Activated naive CD4-positive, alpha-beta T cell treated with Interleukin-2 at 50 U/mL for 16 hours (primary cell): ENCODE data around the gene NKAIN2.

Experiments
- DNase-seq: peaks from one replicate; pipeline ENCODE4 v3.0.0-alpha.2; 2020

NKAIN2 gene

DNA sequence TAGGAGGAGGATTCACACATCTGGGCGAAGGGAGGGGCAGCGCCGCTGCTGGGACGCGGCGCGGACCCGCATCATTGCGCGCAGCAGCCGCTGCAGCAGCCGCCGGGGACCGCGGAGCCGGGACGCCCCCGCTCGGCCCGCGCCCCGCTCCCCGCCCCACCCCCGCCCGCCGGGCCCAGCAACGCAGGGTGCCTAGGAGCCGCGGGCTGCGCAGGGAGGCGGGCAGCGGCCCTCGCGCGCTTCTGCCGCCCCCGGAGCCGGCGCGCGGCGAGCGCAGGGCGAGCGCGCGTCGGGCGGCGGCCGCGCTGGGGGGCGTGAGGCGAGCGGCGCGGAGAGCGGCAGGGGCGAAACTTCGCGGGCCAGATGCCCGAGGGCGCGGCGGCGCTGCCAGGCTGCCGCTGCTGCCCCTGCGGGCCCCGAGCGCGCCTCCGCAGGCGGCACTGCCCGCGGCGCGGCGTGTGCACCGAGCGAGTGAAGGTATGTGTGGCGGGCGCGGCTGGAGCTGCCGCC is at the start of gene NKAIN2:
Gene NKAIN2, plus strand, starts transcription at position 362 of the 510 bp plus-strand sequence.
- DNase-seq, result no peak

DNA sequence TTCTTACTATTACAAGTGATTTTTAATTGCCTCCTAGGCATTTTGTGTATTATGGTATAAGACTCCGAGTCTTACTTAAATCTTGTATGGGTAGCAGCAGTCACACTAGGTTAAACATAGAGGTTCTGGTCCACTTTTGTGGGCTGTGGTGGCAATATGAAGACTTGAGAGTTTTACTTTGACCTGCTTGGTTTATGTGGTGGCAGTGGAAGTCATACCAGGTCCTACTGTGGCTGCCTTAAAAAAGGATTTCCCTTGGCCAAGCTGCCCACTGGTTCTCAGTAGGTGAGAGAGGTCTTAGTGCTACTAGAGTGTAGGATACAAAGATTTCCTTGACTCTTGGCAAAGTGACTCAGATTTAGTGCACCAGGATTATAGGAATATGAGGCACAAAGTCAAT is 44.2 kb upstream of the NKAIN2 start:
- DNase-seq, result no peak

DNA sequence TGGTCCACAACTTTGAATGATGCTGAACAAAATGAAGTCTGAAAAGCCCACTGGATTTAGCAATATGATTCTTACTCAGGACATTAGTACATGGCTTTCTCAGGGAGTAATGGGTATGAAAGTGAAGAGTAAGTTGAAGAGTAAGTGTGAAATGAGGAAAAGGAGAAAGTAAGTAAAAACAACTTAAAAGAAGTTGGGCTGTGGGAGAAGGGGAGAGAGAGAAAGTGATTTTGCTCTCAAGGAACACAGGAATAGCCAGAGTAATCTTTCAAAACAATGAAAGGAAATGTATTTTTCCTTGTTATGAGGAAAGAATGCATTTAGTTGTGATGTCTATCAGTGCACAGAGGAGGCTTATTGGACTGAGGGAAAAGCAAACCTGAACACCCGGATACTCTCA is 39.8 kb upstream of the NKAIN2 start:
- no peak for DNase-seq

DNA sequence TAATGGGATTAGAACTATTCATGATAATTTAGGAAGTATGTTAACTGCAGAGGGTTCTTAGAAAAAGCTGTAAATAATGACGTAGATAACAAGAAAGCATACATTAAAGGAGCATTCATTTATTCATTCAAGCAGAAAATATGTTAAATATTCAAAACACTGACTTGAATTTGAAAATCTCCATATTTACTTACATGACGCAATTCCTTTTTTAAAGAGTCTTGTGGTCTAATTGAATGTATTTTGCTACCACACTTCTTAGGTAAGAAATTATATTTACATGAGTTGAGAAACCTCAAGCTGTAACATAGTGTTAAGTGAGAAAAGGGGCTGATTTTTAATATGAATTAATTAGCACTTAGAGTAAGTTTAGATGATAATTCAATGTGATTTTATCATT is 38.9 kb upstream of the NKAIN2 start:
- DNase-seq, result no peak

DNA sequence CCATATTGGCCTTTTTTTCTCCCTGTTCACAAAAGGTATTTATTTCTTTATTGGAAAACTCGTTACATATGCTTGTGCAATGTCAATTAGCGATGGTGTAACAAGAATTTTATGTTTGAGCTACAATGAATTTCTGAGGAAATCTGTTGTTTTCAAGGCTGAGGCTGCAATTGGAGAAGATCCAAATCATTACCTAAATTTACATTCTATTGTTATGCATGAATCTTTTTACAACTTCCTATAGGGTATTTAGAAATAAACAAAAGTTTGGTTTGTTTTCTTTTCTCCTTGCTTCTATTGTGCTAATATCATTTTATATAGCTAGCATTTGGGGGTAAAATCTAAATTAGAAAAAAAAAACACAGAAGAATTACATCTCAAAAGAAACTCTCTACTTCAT is 34.7 kb upstream of the NKAIN2 start:
- DNase-seq, result no peak

DNA sequence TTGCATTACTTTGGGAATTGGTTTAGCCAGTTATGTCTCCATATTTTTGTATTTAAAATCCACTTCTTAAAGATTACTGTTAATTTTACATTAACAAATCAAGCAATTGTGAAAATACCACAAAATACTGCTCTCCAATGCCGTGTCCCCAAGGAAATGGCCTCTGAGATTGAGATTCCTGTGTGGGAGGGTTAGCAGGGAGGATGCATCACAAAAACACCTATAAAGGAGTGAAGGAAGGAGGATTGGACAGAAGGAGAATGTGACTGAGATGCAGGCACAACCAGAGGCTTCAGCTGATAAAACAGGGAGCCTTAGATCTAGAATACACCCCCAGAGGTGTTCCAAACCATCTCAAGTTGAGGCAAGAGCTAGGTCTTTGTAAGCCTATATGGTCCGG is 34.2 kb upstream of the NKAIN2 start:
- DNase-seq, result no peak

DNA sequence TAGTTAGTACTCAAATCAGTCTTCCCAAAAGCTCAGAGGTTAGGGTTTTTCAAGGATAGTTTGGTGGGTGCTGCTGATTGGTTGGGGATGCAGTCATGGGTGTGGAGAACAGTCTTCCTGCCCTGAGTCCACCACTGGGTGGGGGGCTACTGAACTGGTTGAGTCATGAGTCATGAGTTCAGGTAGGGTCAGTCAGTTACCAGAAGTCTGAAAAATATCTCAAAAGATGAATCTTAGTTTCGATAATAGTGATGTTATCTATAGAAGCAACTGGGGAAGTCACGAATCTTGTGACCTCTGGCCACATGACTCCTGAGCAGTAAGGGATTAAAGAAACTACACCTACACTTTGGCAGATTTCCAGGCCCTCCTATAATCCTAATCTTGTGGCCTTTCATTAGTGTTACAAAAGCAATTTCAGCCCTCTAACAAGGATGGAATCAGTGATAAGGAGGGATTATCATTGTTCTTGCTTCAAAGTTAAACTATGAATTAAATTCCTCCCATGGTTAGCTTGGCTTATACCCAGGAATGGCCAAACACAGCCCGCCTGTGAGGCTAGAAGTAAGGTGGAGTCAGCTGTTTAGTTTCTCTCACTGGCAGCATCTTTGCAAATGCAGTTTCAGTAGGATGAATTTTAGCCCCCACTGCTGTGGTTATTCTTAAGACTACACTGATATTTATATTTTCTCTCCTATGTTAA is 33.3 kb upstream of the NKAIN2 start:
- no peak for DNase-seq

DNA sequence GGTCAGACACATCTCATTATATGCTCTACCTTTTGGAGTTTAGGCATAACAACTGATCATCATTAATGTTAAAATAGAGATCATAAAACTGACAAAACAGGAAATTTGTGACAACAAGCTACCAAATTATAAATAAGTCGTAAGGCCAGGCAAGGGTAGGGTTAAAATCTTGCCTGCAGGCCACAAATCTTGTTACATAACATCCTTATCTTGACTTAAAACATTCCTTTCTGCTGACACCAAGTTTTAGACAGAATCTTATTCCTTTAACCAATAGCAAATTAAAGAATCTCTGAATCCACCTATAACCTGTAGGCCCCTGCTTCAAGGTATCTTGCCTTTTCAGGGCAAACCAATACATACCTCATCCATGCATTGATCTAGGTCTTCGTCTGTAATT is 32.5 kb upstream of the NKAIN2 start:
- no peak for DNase-seq

DNA sequence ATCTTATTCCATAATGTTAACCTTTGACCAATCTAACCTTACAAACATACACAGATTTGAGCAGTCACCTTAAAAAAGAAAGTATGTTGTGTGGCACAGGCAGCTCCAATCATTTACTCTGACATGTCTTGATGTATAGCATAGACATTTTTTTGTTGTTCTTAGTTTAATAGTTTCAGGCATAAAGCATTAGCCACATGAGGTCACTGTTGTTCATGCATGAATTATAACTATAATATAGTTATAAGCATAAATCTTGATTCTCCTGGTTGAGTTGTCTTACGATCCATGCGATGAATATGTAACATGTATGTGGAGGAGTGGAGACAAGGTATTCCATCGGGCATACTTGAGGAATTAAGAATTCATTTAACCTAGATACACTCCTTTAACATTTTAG is 26.1 kb upstream of the NKAIN2 start:
- no peak for DNase-seq

DNA sequence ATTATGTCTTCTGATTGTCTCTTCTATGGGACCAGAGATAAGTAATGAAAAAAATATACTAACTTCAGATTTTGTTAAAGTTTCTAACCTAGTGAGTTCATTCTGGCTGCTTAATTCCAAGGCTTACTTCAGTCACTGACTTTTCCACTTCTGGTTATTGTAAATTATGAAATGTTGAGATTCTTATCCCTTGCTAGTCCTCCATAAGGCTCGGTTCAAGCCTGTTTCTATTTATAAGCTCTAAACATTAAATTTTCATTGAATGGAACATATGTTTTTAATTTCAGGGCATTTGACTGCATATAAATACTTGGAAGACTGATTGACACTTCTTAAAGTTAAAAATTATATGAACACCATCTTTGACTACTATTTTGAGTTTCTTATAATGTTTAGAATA is 23.6 kb upstream of the NKAIN2 start:
- no peak for DNase-seq

DNA sequence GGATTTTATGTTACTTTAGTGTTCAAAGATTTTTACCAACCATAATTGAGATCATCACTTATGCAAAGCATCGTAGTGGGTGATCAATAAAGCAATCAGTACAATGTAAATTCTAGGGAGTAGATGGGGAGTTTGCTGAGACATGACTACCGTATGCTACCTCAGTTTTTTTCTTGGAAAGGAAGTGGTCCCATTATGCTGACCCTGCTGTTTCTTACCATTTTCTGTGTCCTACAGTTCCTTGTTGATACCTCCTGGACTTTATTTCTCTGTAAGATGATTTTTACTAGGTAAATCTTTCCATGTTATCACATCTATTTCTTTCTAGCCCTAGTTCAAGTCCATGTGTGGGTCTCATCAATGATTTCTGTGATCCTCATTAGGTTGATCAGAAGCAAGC is 19.3 kb upstream of the NKAIN2 start:
- DNase-seq, result no peak

DNA sequence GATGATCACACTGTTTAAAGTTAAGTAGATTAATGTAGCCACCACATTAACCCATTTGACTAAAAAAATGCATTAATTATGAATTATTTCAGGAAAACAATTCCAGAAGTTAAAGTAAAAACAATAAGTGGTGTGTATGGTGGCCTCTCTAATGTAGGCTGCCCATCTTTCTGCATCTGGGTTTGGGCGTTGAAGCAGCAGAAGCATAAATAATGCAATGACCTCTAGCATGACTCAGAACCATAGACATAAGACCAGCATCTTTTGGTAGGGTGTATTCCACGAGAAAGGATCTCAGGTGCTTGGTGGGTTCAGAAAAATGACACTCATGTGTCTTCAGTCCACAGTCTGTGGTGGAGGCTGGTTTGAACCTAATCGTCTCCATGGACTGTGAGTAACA is 18.6 kb upstream of the NKAIN2 start:
- DNase-seq, result no peak

DNA sequence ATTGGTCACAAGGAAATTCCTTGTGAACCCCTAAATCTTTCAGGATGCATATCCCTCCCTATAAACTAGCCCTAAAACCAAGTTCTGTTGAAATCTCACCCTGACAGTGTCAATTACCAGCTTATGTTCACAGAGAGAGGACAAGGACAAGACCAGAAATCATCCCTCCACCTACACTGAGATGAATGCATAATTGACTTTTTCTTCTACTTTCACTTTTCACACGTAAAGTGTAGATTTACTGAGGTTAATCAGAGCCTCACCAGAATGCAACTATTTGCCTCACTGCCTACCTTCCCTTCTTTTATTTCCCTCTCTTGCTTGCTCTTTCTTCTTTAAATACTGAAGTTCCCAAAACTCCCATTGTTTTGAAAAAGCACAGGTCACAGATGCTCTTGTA is 15.3 kb upstream of the NKAIN2 start:
- DNase-seq, result no peak

DNA sequence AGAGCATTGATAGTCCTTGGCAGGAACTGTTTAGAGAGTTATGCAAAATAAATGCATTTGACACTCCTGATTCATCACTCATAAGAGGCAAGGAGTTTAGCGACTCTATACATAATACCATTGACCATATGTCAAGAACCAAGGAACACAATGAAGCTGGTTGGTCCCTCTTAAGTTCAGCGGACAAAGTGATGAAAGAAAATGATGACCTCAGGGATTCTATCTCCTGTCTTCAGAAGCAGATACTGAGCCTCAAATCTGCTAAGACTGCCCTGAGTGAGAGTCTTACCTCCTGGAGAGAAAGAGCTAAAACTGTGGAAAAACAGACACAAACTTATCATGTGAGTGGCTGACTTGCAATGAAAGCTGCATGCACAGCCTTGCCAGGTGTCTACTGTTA is 9.5 kb upstream of the NKAIN2 start:
- DNase-seq, result no peak

DNA sequence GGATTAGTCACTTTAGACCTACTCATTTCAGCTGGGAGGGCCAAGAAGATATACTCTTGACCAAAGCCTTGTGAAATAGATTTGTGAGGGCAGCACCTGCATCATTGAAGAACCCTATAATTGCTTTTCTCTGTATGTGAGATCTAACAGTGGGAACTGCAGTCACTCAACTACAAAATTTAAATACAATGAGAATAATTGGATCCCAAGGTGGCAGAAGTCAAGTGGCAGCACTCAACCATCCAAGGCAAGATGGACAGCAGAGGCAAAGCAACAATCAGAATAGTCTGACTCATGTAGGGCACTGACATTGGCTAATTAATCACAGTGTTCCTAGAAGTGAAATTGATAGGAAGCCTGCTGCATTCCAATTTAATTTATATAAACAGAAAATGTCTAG is 8.9 kb upstream of the NKAIN2 start:
- no peak for DNase-seq

DNA sequence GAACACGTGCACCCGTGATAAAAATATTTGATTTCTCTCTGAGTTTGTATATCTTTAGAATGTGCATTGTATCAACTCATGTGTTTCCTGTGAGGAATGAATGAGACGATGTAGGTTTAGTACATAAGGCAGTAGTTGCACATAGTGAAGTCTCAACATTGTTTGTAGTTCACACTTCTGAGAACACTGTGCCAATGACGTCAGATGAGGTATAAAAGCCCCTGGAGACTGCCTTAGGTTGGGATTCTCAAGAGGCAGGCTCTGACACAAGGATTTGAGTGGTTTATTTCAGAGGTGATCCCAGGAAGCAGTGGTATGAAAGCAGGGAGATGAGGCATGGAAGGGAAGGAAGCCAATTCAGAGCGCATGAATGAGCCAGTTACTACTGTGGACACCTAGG is 2.6 kb upstream of the NKAIN2 start:
- DNase-seq, result no peak

DNA sequence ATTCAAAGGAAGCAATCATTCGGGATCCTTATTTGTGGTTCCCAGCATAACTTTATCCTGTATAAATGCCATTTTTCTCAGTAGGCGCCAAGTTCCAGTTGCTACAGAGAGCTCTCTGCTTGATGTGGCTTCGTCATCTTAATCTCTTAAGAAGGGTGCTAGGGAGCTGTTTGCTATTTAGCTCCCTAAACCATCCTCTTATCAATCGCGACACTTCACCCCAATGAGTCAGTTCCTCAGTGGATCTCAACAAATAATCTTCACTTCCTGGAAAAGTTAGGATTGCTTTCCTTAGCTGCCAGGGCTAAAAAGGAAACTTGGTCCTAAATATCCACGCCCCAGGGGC is 1.3 kb upstream of the NKAIN2 start:
- DNase-seq, result no peak

DNA sequence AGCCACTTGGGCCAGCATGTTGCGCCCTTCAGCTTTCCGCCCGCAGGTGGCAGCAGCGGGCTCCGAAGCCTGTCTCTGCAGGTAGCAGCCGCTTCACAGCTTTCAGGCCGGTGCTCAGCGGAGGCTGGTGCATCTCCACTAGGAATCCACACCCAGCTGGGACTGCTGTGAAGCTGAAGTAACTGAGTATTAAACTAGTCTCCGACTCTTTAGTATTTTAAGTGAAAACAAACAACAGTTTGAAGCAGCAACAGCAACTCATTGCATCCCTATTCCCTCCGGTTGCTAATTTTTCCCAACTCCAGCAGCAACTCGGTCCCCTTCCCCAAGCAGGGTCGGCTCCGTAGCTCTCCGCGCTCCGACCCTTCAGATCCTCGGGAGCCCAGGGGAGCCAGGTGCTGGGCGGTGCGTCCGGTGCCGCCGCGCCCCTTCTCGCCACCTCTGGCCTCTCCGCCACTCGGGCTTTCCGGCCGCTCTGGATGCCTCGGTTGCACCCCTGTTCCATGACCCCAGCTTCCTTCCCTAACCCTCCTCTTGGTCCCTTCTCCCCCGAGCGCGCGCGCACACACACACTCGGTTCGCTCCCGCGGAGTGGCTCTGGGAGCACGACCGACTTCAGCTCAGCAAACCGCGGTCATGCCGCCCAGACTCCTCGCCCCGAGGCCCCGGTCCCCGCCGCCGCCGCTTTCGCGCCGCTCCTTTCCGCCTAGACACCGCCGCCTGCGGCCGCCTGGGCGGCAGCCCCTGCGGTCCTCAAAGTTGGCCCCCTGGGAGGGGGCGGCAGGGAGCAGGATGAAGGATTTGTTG is 765 bp upstream of the NKAIN2 start:
- peak; percentile 55 for DNase-seq

DNA sequence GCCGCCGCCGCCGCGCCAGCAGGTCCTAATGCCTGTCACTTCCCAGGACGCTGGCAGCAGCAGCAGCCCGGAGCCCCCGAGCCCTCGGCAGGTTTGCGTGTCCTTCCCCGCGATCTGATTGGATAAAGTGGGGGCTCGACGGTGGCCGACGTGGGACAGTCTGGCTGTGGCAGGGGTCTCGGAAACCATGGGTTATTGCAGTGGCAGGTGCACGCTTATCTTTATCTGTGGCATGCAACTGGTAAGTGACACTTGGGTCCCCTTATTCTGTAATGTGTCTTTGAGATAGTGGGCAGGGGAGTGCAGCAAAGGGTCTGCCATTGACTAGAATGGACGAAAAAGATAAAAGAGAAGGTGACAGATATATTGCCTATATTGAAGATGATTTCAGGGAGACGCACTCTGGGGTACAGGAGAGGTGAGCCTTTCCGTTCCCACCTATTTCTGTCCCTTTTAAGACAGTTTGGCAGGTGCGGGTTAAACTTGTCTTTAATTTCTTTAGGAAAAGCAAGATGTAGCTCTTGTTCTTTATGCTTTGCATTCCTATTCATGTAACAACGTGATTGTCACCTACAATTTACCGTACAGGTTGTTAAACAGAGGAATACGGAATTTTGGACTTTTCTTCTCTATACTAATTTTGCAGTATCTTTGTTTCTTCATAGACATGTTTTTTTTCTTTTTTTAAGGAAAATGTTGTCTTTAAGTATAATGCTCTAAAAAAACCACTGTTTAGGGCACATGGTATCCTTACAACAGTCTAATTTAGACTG is 535 bp downstream of the NKAIN2 start:
- no peak for DNase-seq

DNA sequence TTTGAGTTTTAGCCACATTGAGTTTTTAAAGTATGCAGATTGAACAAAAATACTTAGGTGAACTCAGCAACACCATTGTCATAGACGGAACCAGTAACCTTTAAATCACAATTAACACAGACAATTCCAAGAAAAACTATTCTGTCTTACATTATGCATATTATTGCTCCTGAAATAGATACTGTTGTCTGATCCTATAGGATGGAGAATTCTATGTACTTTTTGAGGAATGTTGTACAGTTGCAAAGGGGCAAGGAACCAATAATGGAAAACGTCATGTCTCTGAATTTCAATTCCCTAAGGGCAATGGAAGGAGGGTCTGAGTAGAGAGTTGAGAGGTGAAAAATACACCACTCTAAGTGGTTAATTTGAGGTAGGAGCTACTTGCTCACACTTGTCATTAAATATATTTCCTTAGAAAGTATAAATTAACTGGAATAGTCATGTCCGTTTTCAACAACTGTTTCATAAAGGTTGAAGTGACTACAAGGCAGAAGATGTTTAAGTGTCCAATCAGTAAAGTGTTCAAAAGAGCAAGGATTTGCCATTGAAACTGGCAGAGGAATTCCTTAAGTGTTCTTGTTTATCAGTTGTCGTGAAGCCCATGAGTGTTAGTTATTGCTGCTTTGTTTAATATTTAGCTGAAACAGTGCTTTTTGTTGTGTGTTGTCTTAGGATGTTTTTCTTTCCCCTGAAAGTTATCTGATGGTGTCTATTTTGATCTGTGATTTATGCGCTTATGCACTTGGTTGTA is 1.3 kb downstream of the NKAIN2 start:
- DNase-seq, result no peak

DNA sequence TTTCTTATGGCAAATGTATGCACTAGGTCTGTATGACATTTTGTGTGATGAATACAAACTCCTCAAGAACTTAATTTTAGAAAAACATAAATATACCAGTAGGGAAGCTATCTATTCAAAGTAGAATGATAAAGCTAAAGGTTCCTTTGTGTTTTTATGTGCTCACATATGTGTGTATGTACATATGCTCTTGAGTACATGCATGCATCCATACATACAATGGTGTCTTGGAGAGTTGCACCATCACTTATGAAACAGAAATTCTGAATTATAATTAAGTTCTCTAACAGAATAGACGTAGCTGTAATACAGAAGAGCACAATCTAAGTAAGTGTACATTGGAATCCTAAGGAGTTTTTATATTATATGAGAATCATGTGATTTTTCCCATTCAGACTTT is 2.3 kb downstream of the NKAIN2 start:
- DNase-seq, result no peak

DNA sequence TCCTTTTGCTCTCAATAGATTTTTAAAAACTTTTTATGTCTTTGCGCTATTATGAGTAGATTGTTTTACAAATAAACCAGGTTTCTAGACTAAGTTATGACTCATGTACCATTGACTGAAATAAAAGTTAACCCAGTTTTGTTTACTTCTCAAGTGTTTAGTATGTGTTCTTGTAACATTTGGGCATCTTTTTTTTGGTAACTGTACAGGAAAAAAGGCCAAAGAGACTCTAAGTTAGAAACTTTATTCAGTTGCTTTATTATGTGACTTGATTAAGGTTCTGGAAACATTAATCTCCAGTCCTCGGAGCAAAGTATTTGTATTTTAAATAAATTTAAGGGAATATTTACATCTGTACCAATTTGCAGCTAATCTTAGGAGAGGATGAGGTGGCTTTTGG is 2.9 kb downstream of the NKAIN2 start:
- DNase-seq, result no peak

DNA sequence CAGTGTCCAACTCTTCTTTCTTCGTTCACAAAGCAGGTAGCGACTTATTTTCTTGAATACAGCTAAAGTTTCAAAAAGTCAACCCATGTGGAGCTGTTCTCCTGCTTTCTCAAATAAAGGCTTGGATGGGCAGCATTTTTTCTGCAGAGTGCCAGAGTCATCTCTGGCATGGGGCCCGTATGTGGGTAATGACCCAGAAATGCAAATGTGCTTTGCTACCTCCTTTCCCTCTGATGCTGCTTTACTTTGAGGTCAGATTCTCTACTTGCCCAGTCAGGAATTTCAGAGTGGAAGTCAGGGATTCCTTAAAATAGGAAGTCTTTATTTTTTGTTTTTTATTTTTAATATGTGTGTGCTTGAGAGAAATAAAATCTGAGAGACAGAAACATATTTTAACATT is 4.9 kb downstream of the NKAIN2 start:
- no peak for DNase-seq
